Neuronal stem cell (in vitro differentiated cells): ENCODE measurements around the gene CLEC16A.

Experiments
- DNase-seq: peaks from one replicate; pipeline ENCODE4 v3.0.0-alpha.2; 2013; ENCODE audit warnings: low spot score
- H2AFZ ChIP-seq: one replicate; pipeline ENCODE4 v1.6.1; 2013; ENCODE audit warnings: mild to moderate bottlenecking, low read length, inconsistent platforms
- H2AK5ac ChIP-seq: 2 replicates; pipeline ENCODE4 v1.6.1; 2013; ENCODE audit warnings: low read depth, mild to moderate bottlenecking, inconsistent platforms, low read length, moderate library complexity, mixed read lengths
- H2BK120ac ChIP-seq: 2 replicates; pipeline ENCODE4 v1.6.1; 2013; ENCODE audit warnings: low read depth, mild to moderate bottlenecking, inconsistent platforms, low read length, moderate library complexity, mixed read lengths
- H2BK12ac ChIP-seq: one replicate; pipeline ENCODE4 v1.6.1; 2013; ENCODE audit warnings: low read length, inconsistent platforms
- H2BK15ac ChIP-seq: 2 replicates; pipeline ENCODE4 v1.6.1; 2013; ENCODE audit warnings: mild to moderate bottlenecking, low read length, inconsistent platforms, mixed read lengths
- H2BK5ac ChIP-seq: one replicate; pipeline ENCODE4 v1.6.1; 2013; ENCODE audit warnings: inconsistent platforms, mild to moderate bottlenecking, low read length, moderate library complexity
- H3K14ac ChIP-seq: one replicate; pipeline ENCODE4 v1.6.1; 2013; ENCODE audit warnings: low read length, inconsistent platforms
- H3K18ac ChIP-seq: 2 replicates; pipeline ENCODE4 v1.6.1; 2013; ENCODE audit warnings: low read length, inconsistent platforms
- H3K23ac ChIP-seq: 2 replicates; pipeline ENCODE4 v1.6.1; 2013; ENCODE audit warnings: low read depth, mild to moderate bottlenecking, mixed read lengths, low read length, inconsistent platforms; ENCODE audit not compliant: poor library complexity
- H3K27ac ChIP-seq: replicated peaks from 3 replicates; pipeline ENCODE4 v1.5.1; 2013; ENCODE audit warnings: low read length, inconsistent platforms
- H3K27me3 ChIP-seq, 3 experiments: 2 replicates each; pipeline ENCODE4 v1.6.1; 2013; ENCODE audit warnings: low read length in 3 of 3, mild to moderate bottlenecking in 2 of 3, inconsistent platforms in 1 of 3, low read depth in 1 of 3, mixed read lengths in 1 of 3, moderate library complexity in 1 of 3; ENCODE audit not compliant: control insufficient read depth in 3 of 3, insufficient read depth in 3 of 3
- H3K36me3 ChIP-seq, 2 donors: replicated peaks in 1 of 2; 2 replicates each; pipeline ENCODE4 v1.6.1; 2013; ENCODE audit warnings: low read length in 2 of 2; ENCODE audit not compliant: control insufficient read depth in 2 of 2, insufficient read depth in 2 of 2
- H3K4ac ChIP-seq: 2 replicates; pipeline ENCODE4 v1.6.1; 2013; ENCODE audit warnings: inconsistent platforms, mild to moderate bottlenecking, low read length, moderate library complexity
- H3K4me1 ChIP-seq, 2 donors: 1 replicate in 1 of 2; 2 replicates in 1 of 2; pipeline ENCODE4 v1.6.1; 2013; ENCODE audit warnings: low read length in 2 of 2, low read depth in 1 of 2; ENCODE audit not compliant: control insufficient read depth in 2 of 2, insufficient read depth in 1 of 2
- H3K4me2 ChIP-seq: one replicate; pipeline ENCODE4 v1.6.1; 2013; ENCODE audit warnings: mild to moderate bottlenecking, low read length, inconsistent platforms; ENCODE audit not compliant: insufficient read depth, poor library complexity, severe bottlenecking
- H3K4me3 ChIP-seq, 2 donors: 2 replicates each; pipeline ENCODE4 v1.5.1; 2013; ENCODE audit warnings: low read length in 2 of 2, mild to moderate bottlenecking in 2 of 2, inconsistent platforms in 1 of 2, moderate library complexity in 1 of 2
- H3K79me1 ChIP-seq: one replicate; pipeline ENCODE4 v1.6.1; 2013; ENCODE audit warnings: low read depth, mild to moderate bottlenecking, inconsistent platforms, low read length, moderate library complexity
- H3K9ac ChIP-seq: one replicate; pipeline ENCODE4 v1.6.1; 2013; ENCODE audit warnings: mild to moderate bottlenecking, low read depth, low read length, inconsistent platforms; ENCODE audit not compliant: poor library complexity
- H3K9me3 ChIP-seq, 2 donors: replicated peaks in 1 of 2; 2 replicates each; pipeline versions ENCODE3 to v1.6.1; 2013; ENCODE audit warnings: low read length in 2 of 2, mild to moderate bottlenecking in 2 of 2, inconsistent platforms in 1 of 2, low read depth in 1 of 2, mixed read lengths in 1 of 2, moderate library complexity in 1 of 2; ENCODE audit not compliant: control insufficient read depth in 2 of 2, insufficient read depth in 1 of 2
- H4K8ac ChIP-seq: one replicate; pipeline ENCODE4 v1.6.1; 2013; ENCODE audit warnings: low read depth, mild to moderate bottlenecking, inconsistent platforms, low read length, moderate library complexity
- H4K91ac ChIP-seq: one replicate; pipeline ENCODE4 v1.6.1; 2013; ENCODE audit warnings: low read length, low read depth, mild to moderate bottlenecking, inconsistent platforms; ENCODE audit not compliant: poor library complexity
- whole genome bisulfite sequencing, 2 donors: extraction: QIAGEN DNeasy Blood & Tissue Kit; methylation state at CpG; one replicate each; pipeline ENCODE4 v1.1.7; 2013; ENCODE audit warnings: missing lambda C conversion rate in 2 of 2, mixed read lengths in 1 of 2; ENCODE audit not compliant: insufficient read length in 2 of 2, insufficient replicate concordance in 1 of 2; ENCODE audit errors: extremely low coverage in 2 of 2; 5-methylcytosine and 5-hydroxymethylcytosine counted together

Gene CLEC16A

GRCh38 chr16:11155284-11155806 lies 211.0 kb downstream of the CLEC16A start:
- WGBS, 2 donors: no CpG with 5 or more reads among the region's 13 CpGs

GRCh38 chr16:11156401-11156800 lies 212.0 kb downstream of the CLEC16A start:
- Histone ChIP-seq H3K4me3 (no peak overlapping the region), H3K79me1 (no peaks in the 10 kb centered on the region), H3K4me2 (no peak overlapping the region), H3K23ac (no peak overlapping the region), H3K4me1 (peaks cover 2 to 7% of the 10 kb centered on the region in 2 donors), H2AFZ (no peak overlapping the region), H2BK15ac (no peak overlapping the region), H3K14ac (peak overlapping the region; percentile 5), H2BK5ac (no peak overlapping the region), H2AK5ac (no peak overlapping the region), H3K27me3 (no peaks in the 10 kb centered on the region), H3K18ac (peak overlapping the region; percentile 8), H4K91ac (no peak overlapping the region), H2BK120ac (no peak overlapping the region), H3K9me3 (no peaks in the 10 kb centered on the region), H2BK12ac (no peak overlapping the region), H3K36me3 (no peaks in the 10 kb centered on the region), H4K8ac (no peak overlapping the region), H3K27ac (no peak overlapping the region), H3K4ac (no peak overlapping the region), H3K9ac (no peak overlapping the region)
- no peak for DNase-seq
- WGBS, 2 donors: no CpG with 5 or more reads among the region's 9 CpGs

More at GRCh38 chr16:11155284-11155806, 211.0 kb downstream of the CLEC16A start:
- Histone ChIP-seq H3K4me1 (peaks cover 2 to 7% of the 10 kb centered on the region in 2 donors), H3K4me3 (no peak overlapping the region), H2AK5ac (no peak overlapping the region), H3K36me3 (no peaks in the 10 kb centered on the region), H2BK12ac (no peak overlapping the region), H3K14ac (no peak overlapping the region), H4K91ac (no peak overlapping the region), H2BK5ac (no peak overlapping the region), H3K9ac (no peak overlapping the region), H3K79me1 (no peaks in the 10 kb centered on the region), H2BK120ac (no peak overlapping the region), H3K4me2 (no peak overlapping the region), H3K18ac (no peak overlapping the region), H2BK15ac (no peak overlapping the region), H3K27me3 (no peaks in the 10 kb centered on the region), H3K9me3 (no peaks in the 10 kb centered on the region), H2AFZ (no peak overlapping the region), H3K23ac (no peak overlapping the region), H3K4ac (no peak overlapping the region), H4K8ac (no peak overlapping the region), H3K27ac (no peak overlapping the region)
- no peak for DNase-seq

- H2AFZ ChIP-seq: no peak overlapping the region
- no peaks in the 10 kb centered on the region for H3K27me3 ChIP-seq
- H4K91ac ChIP-seq: no peak overlapping the region
- H4K8ac ChIP-seq: no peak overlapping the region
- no peak overlapping the region for H3K9ac ChIP-seq
- no peak overlapping the region for H3K23ac ChIP-seq
- no peak overlapping the region for H3K4me3 ChIP-seq
- no peak overlapping the region for H2AK5ac ChIP-seq
- no peaks in the 10 kb centered on the region for H3K9me3 ChIP-seq
- no peaks in the 10 kb centered on the region for H3K79me1 ChIP-seq
- no CpG with 5 or more reads among the region's 7 CpGs for WGBS, 2 donors
- H3K27ac ChIP-seq: no peak overlapping the region
- H3K4me2 ChIP-seq: no peak overlapping the region
- H3K4ac ChIP-seq: no peak overlapping the region
- H3K14ac ChIP-seq: no peak overlapping the region
- no peak overlapping the region for H2BK120ac ChIP-seq
- no peaks in the 10 kb centered on the region for H3K36me3 ChIP-seq
- no peak overlapping the region for H2BK15ac ChIP-seq
- H2BK12ac ChIP-seq: no peak overlapping the region
- no peak overlapping the region for H2BK5ac ChIP-seq
- DNase-seq: no peak
- peaks cover 2 to 7% of the 10 kb centered on the region in 2 donors for H3K4me1 ChIP-seq
- H3K18ac ChIP-seq: no peak overlapping the region
Observed at GRCh38 chr16:11157143-11157542, 212.8 kb downstream of the CLEC16A start.

- Histone ChIP-seq H3K79me1 (no peaks in the 10 kb centered on the region), H3K27ac (no peak overlapping the region), H3K4ac (no peak overlapping the region), H2BK120ac (no peak overlapping the region), H2AK5ac (no peak overlapping the region), H3K4me1 (peaks cover 2 to 5% of the 10 kb centered on the region in 2 donors), H3K14ac (no peak overlapping the region), H3K23ac (no peak overlapping the region), H3K4me2 (no peak overlapping the region), H2BK15ac (no peak overlapping the region), H2BK12ac (no peak overlapping the region), H3K36me3 (no peaks in the 10 kb centered on the region), H2BK5ac (no peak overlapping the region), H3K9me3 (no peaks in the 10 kb centered on the region), H3K18ac (no peak overlapping the region), H4K8ac (no peak overlapping the region), H3K4me3 (no peak overlapping the region), H3K9ac (no peak overlapping the region), H4K91ac (no peak overlapping the region), H2AFZ (no peak overlapping the region), H3K27me3 (no peaks in the 10 kb centered on the region)
- WGBS, 2 donors: no CpG with 5 or more reads among the region's 12 CpGs
- DNase-seq: no peak
Observed at GRCh38 chr16:11158018-11158417, 213.7 kb downstream of the CLEC16A start.
